PFSK-1 (cell line): ENCODE results near the gene NCOR1.

Source experiments
- FOXP2 ChIP-seq: optimal IDR thresholded peaks from 2 replicates; pipeline ENCODE3; 2011; ENCODE audit warnings: borderline replicate concordance, control low read depth, inconsistent platforms; ENCODE audit not compliant: insufficient read depth; ENCODE audit errors: extremely low read length, extremely low read depth
- POLR2AphosphoS5 ChIP-seq: IDR thresholded peaks from 2 replicates; pipeline ENCODE4 v1.6.1; 2012; ENCODE audit warnings: low read depth, mild to moderate bottlenecking, control low read depth, low read length, moderate library complexity
- SIN3A ChIP-seq: IDR thresholded peaks from 2 replicates; pipeline ENCODE4 v1.6.1; 2012; ENCODE audit warnings: mild to moderate bottlenecking, low read length, moderate library complexity, borderline replicate concordance; ENCODE audit not compliant: insufficient read depth
- TAF1 ChIP-seq: IDR thresholded peaks from 2 replicates; pipeline ENCODE4 v1.6.1; 2012; ENCODE audit warnings: low read length, control low read depth, borderline replicate concordance; ENCODE audit not compliant: insufficient read depth
- TF ChIP-seq, protein P1 (sequence below), 2 experiments: IDR thresholded peaks; 2 replicates each; pipeline versions ENCODE4 v1.6.1 to v1.8.0; 2011 to 2012; ENCODE audit warnings: low read depth in 2 of 2, low read length in 2 of 2, control low read depth in 1 of 2, inconsistent platforms in 1 of 2, mild to moderate bottlenecking in 1 of 2, moderate library complexity in 1 of 2; ENCODE audit not compliant: insufficient read depth in 1 of 2

Gene NCOR1

DNA sequence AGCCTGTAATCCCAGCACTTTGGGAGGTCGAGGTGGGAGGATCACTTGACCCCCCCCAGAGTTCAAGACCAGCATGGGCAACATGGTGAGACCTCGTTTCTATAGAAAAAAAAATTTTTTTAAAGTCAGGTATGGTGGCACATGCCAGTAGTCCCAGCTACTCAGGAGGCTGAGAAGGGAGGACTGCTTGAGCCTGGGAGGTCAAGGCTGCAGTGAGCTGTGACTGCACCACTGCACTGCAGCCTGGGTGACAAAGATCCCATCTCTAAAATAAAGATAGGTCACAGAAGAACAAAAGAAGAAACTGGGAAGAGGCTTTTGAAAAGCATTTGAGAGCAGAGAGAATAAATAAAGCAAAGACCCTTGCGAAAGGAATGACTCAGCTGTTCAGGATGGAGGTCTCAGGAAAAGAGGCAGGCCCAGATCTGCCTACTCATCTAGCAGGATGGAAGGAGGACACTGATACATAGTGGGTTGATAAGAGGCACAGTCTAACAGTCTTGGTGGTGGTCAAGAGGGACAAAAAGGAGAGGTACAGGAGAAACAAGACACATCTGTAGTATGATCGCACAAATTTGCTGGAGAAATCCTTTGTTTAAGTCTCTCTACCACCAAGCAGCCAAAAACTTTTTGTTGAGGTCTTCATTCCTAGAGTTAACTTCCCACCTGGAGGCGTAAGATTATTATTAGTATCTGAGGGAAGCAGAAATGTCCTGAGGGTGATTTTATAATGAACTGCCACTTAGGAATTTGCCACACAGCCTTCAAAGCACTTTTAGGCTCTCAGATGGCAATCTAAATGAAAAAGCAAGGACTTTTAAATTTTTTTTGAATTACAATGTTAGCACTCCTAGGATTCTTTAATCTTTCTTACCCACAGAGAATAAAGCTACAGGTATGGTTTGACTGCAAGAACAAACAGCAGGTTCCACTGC is 233.4 kb downstream of the NCOR1 start:
- TF ChIP-seq FOXP2: no peak
- TF ChIP-seq SIN3A: no peak
- TF ChIP-seq, protein P1, sequence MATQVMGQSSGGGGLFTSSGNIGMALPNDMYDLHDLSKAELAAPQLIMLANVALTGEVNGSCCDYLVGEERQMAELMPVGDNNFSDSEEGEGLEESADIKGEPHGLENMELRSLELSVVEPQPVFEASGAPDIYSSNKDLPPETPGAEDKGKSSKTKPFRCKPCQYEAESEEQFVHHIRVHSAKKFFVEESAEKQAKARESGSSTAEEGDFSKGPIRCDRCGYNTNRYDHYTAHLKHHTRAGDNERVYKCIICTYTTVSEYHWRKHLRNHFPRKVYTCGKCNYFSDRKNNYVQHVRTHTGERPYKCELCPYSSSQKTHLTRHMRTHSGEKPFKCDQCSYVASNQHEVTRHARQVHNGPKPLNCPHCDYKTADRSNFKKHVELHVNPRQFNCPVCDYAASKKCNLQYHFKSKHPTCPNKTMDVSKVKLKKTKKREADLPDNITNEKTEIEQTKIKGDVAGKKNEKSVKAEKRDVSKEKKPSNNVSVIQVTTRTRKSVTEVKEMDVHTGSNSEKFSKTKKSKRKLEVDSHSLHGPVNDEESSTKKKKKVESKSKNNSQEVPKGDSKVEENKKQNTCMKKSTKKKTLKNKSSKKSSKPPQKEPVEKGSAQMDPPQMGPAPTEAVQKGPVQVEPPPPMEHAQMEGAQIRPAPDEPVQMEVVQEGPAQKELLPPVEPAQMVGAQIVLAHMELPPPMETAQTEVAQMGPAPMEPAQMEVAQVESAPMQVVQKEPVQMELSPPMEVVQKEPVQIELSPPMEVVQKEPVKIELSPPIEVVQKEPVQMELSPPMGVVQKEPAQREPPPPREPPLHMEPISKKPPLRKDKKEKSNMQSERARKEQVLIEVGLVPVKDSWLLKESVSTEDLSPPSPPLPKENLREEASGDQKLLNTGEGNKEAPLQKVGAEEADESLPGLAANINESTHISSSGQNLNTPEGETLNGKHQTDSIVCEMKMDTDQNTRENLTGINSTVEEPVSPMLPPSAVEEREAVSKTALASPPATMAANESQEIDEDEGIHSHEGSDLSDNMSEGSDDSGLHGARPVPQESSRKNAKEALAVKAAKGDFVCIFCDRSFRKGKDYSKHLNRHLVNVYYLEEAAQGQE (IDR thresholded peaks at IDR 0.05; ENCODE audit: insufficient read depth in 1 of 2, low read depth in 2 of 2, low read length in 2 of 2): no peak
- TF ChIP-seq TAF1: no peak
- TF ChIP-seq POLR2AphosphoS5: no peak

DNA sequence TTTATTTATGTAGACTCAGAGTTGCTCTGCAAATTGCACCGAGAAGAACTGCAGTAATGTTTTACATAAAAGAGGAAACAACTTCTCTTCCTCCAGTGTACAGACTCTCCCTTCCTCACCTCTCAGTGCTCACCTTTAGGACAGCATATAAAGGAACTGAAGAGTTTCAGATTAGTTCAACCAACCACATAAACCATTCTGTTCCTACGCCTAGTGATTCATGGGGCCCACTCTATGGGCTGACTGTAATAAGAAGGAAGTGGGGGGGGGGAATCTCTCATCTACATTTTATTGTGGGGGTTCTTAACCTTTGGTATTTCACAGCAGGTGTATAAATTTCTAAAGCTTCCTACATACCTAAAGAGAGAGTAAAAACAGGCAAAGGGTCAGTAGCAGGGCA is 234.1 kb downstream of the NCOR1 start:
- TF ChIP-seq POLR2AphosphoS5 (no peak), TAF1 (no peak), SIN3A (no peak), FOXP2 (no peak)
- TF ChIP-seq, protein P1 (IDR thresholded peaks at IDR 0.05; ENCODE audit: insufficient read depth in 1 of 2, low read depth in 2 of 2, low read length in 2 of 2): no peak
